ENCODE results near the gene CD80. TPM values are rescaled to one million over a fixed set of nuclear protein-coding genes. Genes with fewer than 3 reads are reported as not detected.

CD80 gene, protein sequence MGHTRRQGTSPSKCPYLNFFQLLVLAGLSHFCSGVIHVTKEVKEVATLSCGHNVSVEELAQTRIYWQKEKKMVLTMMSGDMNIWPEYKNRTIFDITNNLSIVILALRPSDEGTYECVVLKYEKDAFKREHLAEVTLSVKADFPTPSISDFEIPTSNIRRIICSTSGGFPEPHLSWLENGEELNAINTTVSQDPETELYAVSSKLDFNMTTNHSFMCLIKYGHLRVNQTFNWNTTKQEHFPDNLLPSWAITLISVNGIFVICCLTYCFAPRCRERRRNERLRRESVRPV
- not detected in 2 replicates for total RNA-seq

DNA sequence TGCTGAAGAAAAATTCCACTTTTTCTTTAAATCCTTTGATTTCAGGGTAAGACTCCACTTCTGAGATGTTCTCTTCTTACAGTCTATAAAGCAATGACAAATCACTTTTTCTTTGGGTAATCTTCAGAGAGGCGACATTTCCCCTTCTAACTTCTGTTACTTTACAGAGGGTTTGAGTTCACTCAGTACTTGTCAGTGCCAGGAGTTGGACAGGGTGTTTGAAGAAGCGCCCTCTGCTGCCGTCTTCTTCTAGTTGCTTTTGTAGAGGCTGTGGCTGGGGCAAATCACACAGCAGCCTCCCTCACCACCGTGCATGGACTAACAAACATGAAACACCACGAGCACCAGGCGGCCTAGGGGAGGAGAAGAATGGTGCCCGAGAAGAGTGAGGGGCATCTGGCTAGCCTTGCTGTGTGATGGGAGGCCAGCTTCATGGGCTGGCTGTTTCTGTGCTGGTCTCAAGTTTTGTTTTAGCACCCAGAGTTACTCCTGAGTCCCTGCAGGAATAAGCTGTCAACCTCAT, at the start of gene CD80:
CD80 (minus strand) TSS at position 174 of the 523 bp plus-strand sequence. CDS start 1,886 bp downstream, outside the sequence.

DNA sequence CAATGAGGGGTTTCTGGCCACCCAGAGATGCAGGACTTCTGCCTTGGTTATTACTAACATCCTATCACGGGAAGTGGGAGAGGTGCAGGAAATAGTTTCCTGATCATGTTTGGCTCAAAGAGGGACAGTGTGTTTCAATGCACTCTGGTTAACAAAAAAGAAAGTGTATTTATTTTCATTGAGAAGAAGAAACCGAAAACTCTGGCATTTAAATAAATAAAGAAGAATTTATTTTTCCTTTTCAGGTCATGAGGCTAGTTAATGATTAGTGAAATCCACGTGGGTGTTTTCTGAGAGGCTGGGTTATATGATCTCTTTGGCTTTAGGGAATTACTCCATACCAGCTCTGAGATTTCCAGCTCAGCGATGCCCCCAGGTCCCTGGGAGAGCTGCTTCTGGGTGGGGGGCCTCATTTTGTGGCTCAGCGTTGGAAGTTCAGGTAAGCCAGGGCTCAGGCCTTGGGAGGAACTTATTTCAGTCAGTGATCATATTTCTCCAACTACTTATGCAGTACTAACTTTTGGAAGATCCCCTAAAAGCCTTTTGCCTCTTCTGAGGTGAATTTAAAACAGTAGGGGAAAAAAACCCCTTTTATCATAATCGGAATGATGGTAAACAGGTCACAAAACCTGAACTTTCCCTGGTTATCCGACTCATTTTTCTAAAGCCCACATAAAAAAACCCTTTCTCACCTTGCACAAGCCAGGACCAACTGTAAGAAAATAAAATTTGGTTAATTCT, 38.3 kb upstream of the CD80 start, which contains the start of gene PLA1A:
PLA1A (plus strand) TSS at position 338 of the 741 bp plus-strand sequence; CDS start at position 367, 29 bp downstream.

DNA sequence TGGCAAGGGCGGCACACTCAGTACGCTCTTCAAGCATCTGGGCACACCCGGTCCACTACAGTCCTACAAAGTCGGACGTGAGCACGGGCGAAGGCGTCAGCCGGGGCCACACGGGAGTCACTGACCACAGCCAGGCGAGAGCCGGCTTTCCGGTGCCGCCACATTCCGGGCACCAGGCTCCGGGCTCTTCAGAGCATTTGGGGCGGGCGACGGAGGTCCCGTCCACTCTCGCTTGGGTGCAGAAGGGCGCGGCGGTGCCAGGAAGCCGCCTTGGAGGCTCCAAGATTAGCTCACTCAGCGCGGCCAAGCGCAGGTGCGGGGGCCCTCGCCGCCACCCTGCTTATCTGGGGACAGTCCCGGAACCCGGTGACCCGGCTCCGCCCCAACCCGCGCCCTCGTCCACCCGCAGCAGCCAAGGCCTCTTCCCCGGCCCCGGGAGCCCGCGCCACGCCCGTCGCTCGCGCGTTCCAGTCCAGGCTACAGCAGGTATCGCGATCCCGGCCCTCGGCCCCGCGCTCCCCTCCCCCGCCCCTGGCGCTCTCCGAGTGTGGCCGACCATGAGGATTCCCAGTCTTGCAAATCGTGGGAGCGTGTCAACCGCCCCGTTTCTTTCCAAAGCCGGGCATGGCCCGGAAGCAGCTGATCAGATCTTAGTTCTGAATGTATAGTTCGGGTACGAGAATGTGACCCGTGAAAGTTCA, 20.1 kb upstream of the CD80 start, which contains the start of gene ADPRH:
ADPRH (plus strand) TSS at position 127 of the 701 bp plus-strand sequence. CDS start 2,678 bp downstream, outside the sequence.

DNA sequence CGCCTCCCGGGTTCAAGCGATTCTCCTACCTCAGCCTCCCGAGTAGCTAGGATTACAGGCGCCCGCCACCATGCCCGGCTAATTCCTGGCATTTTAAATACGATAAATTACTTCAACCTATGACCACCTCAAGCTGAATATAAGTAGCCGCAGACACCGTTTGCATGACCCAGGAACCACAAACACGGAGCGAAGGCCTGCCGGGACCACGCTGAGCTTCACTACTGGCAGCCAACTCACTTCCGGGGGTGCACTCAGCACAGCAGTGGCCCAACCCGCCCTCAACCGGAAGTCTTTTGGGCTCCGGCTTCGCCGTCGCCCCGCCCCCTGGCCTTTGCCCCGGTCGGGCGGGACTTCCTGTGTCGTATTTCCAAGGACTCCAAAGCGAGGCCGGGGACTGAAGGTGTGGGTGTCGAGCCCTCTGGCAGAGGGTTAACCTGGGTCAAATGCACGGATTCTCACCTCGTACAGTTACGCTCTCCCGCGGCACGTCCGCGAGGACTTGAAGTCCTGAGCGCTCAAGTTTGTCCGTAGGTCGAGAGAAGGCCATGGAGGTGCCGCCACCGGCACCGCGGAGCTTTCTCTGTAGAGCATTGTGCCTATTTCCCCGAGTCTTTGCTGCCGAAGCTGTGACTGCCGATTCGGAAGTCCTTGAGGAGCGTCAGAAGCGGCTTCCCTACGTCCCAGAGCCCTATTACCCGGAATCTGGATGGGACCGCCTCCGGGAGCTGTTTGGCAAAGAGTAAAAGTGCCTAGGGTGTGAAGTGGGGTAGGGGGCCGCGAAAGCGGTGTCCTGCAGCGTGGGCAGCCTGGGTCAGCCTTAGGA, 61.0 kb downstream of the CD80 start, which contains the start of gene TIMMDC1:
TIMMDC1 (plus strand) TSS at position 362 of the 826 bp plus-strand sequence; CDS start at position 549, 187 bp downstream.

Other genes starting within 250 kb of the CD80 start
- 26.6 and 59.7 TPM in 2 replicates for gene TMEM39A, start 96.0 kb downstream of the CD80 start, total RNA-seq
- 15.9 and 42.6 TPM in 2 replicates for gene POGLUT1, start 90.7 kb downstream of the CD80 start, total RNA-seq
- gene TIMMDC1, start 61.1 kb downstream of the CD80 start, total RNA-seq, result 57.3 and 57.5 TPM in 2 replicates
- gene ADPRH, start 19.9 kb upstream of the CD80 start, total RNA-seq, result 5.2 and 7.1 TPM in 2 replicates
- gene PLA1A, start 38.3 kb upstream of the CD80 start, total RNA-seq, result 0.65 and 1.1 TPM in 2 replicates
- gene POPDC2, start 101.0 kb upstream of the CD80 start, total RNA-seq, result 0.65 TPM in 1 of 2 replicates, not detected in the other
- 6.7 and 20.1 TPM in 2 replicates for gene COX17, start 117.8 kb upstream of the CD80 start, total RNA-seq
- 0.65 and 0.76 TPM in 2 replicates for gene CFAP91, start 143.4 kb upstream of the CD80 start, total RNA-seq
- 0.15 TPM in 1 of 2 replicates, not detected in the other for gene NR1I2, start 222.5 kb upstream of the CD80 start, total RNA-seq